DMS 273 treated with DMSO at 0.1 percent for 48 hours (cell line): ENCODE measurements around the gene MACROD1.

Source experiments
- DNase-seq: peaks from one replicate; lab custom pipeline; 2025; lab: John Stamatoyannopoulos, UW

The MACROD1 gene

DNA sequence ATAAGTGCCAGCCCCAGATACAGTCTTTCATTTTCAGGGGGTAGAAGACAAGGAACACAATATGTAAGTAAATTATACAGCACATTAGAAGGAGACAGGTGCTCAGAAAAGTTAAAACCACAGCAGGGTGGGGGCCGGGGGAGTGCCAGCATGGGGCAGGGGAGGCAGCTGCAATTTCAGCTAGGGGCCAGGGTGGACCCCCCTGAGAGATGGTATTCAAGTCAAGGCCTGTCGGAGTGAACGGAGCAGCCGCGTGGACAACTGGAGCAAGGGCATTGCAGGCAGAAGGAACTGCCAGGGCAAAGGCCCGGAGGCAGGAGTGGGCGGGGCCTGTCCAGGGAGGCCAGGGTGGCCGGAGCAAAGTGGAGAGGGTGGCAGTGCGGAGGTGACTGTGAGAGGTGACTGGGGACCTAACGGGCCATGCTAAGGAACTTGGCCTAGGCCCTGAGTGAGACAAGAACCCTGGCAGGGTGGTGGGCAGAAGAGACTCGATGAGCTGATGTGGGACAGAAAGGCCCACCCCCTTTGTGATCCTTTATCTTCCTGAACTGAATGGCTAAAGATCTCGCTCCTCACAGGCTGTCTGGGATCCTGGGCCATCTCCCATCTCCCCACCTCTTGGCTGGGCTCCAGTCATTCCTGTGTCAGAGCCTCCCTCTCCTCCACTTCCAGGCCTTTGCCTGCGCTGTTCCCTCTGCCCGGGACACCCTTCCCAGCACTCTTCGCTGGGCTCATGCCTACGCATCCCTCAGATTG is 152.6 kb downstream of the MACROD1 start:
- no peak for DNase-seq

DNA sequence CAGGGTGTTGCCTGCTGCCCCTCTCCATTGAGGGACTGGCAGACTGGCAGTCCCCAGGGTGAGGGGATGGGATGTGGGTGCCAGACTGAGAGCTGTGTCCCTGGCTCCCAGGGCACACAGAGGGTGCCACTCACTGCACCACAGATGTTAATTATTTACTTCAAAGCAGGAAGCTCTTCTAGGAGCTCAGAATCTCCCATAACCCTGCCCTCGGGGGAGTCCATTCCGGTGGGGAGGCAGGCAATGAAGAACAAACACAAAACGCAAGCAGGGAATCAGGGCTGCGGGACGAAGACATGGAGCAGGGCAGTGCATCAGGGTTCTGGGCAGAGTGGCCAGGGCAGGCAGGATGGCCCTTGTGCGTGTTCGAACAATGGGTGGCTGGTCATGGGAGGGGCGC is 154.5 kb downstream of the MACROD1 start:
- DNase-seq: no peak

DNA sequence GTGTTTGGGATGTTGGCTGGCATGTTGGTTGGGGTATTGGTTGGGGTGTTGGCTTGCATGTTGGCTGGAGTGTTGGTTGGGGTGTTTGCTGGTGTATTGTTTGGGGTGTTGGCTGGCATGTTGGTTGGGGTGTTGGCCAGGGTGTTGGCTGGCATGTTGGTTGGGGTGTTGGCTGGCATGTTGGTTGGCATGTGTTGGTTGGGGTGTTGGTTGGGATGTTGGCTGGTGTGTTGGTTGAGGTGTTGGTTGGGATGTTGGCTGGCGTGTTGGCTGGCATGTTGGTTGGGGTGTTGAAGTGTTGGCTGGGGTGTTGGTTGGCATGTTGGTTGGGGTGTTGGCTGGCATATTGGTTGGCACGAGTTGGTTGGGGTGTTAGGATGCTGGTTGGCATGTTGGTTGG is 155.1 kb downstream of the MACROD1 start:
- no peak for DNase-seq

DNA sequence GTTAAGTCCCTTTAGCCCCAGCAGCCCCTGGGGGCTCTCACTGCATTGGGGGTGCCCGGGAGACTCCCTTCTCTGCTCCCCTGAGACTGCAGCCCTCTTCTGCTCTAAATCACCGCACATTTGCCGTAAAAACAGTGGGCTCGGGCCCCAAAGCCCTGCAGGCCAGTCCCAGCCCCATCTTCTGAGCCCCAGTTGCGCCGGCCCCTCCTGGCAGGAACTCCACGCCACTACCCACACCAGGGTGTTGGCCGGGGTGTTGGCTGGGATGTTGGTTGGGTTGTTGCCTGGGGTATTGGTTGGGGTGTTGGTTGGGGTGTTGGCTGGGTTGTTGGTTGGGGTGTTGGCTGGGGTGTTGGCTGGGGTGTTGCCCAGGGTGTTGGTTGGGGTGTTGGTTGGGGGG is 156.2 kb downstream of the MACROD1 start:
- no peak for DNase-seq

DNA sequence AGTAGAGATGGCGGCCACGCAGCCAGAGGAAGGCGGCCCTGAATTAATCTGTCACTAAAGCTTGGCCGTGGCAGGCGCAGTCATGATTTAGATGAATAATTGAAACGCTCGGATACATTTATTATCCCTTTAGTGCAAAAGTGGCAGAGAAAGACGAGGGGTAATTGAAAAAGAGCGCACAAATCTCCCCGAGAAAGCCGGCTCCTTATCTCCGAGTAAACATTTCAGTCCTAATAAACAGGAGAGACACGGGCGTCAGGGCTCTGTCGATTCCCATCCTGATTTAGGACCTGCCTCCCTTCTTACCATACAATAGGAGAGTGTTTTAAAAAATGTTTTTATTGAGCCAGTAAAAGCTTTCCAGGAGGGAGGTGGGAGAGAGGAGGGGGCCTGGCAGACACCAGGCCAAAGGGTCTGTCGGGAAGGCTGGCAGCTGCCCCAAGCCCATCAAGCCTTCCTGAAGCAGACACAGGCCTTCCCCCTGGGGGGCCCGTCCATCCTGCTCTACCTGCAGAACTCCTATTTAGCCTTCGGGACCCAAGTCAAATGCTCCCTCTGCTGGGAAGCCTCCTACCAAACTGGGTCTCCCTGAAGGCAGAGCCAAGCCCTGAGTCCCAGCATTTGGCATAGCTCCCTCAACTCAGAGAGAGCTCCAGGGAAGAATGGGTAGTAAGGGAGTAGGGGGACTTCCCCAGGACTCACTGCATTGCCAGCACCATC is 156.8 kb downstream of the MACROD1 start:
- DNase-seq: no peak

DNA sequence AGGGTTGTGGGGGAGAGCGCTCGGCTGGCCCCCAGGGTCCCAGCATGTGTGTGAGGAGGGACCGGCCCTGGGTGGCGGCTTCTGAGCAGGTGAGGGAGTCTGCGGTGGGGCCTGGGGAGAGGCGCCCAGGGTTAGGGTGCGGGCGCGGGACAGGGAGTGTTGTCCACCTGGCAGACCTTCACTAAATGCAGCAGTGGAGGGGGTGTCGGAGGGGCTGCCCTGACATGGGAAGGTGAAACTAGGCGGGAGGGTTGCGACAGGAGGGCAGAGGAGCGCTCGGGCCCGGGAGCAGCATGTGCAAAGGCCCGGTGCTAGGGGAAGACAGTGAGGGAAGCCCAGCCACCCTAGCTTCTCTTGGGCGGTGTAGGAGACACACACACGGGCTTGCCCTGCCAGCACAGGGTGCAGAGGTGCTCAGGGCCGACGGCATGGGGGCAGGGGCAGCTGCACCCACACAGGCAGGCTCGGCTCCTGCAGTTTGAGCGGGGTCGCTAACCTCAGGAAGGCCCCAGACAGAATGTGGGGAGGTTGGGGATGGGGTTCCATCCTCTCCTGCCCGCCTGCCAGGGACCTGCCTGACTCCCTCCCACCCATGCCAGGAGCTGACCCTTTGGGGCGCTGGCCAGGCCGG is 157.5 kb downstream of the MACROD1 start:
- DNase-seq: no peak

DNA sequence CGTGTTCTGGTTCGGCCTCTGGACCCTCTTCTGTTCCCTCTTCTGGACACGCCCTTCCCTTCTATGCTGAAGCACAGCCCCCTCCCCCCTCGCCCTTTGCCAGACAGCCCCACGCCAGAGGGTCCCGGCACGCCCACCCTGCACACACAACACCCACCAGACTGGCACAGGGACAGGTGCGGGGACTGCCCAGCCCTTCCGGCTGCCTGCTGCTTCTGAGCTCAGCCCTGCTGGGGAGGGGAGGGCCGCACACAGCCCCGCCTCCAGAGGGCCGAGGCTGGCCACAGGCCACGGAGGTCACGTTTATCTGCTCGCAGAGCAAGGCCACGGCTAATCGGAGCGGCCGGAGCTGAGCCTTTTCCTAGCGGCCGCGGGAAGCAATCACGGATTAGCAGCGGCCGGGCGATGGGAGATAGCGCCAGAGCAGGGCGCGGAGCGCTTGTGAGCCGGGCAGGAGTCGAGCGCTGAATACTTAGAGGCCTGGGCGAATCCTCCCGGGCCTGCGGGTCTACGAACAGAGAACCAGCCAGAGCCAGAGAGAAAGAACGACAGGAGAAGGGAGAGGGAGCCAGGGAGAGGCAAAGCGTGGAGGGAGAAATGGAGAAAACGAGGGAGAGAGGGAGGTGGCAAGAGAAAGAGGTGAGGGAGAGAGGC is 158.2 kb downstream of the MACROD1 start:
- DNase-seq: no peak

DNA sequence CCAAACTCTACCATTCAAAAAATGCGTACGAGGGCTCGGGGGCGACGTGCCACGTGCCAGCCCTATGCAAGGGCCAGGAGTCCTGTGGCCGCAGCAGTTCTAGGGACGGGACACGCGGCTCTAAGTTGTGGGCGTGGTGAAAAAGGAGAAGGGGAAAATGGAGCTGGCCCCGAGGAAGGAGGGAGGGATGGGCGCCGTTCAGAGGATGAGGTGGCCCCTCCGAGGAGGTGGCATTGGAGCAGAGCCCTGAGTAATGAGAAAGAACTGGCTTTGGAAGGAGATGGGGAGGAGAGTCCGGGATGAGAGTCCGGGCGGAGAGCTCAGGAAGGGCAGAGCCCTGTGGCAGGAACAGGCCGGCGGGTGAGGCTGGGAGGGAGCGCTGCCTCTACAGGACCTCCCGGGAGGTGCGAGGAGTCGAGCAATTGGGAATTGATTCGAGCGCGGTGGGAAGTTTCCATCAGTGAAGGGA is 158.7 kb downstream of the MACROD1 start:
- no peak for DNase-seq

DNA sequence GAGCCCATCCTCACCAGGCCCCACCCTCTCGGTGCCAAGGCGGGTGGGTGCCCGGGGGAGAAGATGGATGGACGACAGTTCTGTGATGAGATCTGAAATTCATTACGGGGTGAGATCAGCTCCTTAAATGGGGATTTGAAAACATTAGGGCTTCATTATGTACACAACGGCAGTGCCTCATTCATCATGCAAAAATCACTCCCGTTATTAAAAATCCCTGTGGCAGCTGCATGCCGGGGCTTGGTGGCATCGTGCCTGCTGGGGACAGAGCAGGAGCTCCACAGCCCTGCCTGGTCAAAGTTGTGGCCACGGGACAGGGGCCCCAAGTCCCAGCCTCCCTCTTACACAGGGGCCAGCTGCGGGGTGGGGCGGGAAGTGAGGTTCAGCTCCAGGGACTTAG is 159.5 kb downstream of the MACROD1 start:
- DNase-seq: no peak

DNA sequence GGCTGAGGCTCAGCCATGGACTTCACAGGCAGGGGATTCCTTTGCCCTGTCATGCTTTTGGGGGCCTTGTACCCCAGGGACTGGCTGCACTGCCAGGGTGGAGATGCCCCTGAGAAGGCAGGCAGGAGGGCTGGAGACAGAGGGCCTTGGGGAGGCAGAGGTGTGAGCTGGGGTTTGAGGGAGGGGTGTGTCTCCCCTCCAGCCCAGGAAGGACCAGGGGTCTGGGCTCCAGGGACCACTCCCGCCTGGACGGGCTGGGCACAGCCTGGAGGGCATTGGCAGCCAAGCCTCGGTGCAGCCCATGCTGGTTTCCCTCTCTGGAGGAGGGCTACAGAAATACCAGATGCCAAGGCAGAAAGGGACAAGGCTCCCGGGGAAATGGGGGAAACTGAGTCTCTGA is 160.2 kb downstream of the MACROD1 start:
- DNase-seq: no peak

DNA sequence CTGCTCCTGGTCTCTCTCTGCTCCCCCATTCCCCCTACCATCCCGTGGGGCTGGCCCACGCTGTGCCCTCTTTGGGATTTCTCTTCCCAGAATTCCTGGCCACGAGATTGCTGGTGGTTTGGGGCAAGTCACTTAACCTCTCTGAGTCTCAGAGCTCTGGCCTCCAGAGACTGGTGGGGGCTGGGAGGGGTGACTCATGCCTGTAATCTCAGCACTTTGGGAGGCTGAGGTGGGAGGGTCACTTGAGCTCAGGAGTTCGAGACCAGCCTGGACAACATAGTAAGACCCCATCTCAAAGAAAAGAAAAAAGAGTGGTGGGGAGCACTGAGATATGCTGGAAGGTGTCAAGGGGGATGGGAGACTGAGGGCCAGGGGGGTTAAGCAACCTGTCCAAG is 161.3 kb downstream of the MACROD1 start:
- DNase-seq: no peak

DNA sequence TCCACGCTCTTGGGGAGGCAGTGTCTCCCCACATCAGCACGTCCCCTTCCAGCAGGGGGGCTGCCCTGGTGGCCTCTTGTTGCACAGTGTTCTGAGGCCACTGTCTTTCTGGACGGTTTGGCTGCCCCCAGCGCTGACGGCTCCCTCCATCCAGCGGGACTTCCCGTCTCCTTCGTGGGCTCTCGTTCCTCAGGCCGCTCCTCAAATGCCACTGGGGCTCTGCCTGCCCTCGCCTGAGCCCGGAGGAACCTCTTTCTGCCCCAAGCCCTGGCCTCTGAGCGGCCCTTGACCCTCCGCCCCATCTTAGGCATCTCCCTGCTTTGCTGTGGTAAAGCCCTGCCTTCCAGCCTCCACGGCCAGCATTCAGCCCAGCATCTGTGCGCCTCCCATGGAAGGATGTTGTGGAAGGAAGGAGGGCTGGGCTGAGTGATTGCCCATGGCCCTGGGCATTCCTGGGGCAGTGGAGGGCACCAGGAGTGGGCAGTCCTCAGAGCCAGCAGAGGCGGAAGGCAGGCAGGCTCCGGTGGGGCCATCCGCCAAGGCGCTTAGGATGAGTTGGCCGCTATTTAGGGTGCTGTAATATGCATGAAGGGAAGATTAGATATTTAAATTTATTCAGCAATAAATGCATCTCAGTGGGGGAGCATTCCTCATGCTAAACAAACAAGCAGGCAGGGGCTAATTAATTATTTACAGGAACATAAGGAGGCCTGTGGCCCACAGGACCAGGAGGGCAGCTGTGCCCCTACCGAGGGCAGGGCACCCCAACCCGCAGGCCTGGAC is 161.9 kb downstream of the MACROD1 start:
- no peak for DNase-seq

DNA sequence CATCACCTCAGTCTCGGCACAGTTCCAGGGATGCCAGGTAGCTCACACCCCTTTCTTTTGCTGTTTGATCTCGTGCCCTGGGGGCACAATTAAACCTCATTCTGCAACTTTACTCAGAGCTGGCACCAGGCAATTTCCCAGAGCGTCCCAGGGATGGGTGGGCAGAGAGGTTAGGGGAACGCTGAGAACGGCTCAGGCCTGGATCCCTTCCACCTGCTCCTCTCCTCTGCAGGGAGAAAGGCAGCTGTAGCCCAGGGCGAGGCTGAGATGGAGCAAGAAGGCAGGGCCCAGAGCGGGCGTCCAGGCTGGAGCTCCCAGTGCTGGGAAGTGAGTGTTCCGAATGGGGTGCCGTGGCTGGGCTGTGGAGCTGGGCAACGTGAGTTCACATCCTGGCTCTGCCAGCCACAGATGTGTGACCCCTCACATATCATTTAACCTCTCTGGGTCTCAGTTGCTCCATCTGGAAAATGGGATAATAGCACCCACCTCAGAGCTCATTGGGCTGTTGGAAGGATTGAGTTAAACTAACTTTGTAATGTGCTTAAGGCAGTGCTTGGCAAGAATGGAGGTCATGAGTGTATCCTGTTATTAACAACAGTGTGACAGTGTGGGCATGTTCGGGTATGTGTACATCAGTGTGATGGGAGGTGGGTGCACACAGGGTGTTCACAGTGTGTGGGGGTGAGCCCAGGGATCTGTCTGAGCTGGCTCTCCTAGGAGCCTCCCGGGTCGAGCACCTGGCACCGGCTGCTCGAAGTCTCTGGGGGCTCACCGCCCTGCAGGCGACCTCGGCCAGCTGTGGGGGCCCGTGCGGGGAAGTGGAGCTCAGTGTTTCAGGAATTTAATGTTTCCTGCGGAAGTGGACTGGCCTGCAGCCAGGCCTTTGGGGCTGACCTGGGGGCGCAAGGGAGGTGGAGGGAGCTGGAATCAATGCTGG is 164.2 kb downstream of the MACROD1 start:
- DNase-seq: no peak

DNA sequence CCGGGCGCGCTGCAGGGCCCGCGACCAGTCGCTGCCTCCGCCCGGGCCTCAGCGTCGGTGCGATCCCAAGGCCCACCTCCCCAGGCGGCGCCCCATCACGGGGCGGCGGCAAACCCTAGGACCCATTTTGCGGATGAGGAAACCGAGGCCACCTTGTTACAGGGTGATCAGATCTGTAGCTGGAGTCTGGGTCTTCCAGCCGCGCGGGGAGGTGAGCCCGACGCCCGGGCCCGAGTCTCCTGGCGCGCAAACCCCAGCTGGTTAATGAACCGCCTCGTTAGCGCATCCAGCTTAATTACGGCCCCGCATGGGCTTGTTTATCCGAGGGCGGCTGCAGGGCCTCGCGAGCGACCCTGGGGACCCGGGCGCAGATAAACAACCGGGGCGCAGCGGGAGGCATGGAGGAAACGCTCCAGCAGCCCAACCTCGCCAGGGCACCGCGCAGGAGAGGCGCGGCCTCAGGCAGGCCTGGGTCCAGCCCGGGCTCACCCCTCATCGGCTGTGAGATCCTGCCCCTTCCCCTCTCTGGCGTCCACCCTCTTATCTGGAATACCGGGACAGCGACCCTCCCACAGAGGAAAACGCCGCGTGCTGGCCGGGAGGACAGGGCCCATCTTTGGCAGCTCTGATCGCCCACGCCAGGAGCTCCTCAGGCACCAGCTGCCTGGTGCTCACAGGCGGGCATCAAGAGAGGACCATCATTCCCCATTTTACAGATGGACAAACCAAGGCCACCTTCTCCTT is 165.0 kb downstream of the MACROD1 start:
- DNase-seq: no peak

DNA sequence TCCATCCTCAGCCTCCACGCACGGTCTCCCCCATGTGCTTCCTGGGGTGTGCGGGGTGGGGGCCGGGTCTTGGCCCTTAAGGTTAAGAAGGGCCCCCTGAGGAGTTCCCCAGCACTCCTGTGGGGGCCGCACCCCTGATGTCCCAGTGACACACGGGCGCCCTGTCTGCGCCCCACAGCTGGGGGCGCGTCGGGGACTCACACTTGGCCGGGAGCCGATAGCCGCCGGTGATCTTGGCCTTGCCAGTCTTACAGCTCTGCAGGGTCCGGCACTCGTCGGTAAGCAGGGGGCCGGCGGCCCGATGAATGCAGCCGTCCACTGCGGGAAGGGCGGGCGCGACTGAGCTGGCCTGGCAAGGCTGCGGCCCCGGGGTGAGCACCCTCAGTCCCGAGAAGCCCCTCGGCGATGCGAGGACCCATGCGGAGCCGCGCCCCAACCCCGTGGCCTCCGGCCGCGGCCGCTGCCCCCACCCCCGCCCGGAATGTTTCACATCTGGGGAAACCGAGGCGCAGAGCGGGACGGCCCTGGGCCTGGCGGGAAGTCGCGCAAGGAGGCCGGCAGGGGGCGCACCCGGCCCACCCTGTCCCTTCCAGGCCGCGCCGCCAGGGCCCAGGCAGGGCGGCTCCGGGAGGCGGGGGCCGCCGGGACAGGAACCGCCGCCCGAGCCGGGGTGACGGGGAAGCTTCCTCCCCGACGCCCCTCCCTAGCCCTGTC is 165.7 kb downstream of the MACROD1 start:
- no peak for DNase-seq

DNA sequence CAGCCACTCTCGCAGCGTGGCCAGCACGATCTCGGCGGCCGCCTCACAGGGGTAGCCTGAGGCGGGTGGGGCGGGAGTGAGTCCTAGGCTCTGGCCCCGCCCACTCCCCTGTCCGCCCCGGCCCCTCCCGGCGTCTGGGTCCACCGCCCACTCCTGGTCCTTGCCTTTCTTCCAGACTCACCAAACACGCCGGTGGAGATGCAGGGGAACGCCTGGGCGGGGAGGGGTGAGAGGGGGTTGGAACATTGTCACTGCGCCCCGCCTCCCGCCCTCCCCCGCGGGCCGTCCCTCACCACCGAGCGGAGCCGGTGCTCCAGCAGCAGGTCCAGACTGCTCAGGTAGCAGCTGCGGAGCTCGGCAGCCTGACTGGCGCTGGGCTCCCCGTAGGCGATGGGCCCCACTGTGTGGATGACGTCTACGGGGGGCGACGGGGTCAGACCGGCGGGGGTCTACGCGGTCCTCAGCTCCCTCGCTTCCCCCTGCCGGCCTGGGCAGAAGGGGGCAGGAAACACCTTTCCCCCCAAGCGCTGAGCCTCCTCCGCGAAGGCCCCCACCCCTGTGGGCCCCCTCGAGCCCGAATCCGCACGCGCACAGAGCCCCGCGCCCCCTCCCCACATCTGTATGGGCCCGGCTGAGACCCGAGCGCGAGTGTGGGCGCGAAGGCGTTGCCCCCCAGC is 166.4 kb downstream of the MACROD1 start:
- DNase-seq: no peak

DNA sequence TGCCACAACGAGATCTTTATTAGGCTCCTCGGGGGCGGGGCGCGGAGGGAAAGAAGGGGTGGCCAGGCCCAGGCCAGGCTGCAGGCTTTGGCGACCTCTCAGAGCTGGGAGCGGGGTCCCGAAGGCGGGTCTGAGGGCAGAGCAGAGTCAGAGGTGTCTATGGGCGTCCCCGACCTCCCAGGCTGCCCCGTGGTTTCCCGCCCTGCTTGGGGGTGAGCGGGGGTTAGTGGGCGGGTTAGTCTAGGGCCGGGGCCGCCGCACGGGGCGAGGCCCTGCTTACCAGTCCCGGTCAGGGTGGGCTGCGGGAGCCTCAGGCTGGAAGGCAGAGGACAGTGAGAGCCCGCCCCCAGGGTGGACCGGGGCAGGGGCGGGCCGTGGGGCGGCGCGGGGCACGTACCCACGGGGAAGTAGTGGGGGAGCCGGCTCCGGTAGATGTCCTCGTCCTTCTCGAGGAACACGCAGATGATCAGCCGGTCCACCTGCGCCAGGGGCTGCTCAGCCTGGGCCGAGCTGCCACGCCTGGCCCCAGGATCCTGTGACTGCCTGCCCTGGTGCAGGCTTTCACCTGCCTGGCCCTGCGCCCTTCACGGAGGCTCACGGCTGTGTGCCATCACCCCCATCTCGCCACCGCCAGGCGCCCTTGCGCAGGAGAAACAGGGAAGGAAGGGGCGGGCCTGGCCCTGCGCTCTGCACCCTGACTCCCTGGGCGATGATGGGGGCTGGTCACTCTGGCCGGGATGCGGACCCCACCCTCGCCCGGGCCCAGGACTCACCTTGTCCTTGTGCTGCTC is 167.2 kb downstream of the MACROD1 start:
- no peak for DNase-seq

DNA sequence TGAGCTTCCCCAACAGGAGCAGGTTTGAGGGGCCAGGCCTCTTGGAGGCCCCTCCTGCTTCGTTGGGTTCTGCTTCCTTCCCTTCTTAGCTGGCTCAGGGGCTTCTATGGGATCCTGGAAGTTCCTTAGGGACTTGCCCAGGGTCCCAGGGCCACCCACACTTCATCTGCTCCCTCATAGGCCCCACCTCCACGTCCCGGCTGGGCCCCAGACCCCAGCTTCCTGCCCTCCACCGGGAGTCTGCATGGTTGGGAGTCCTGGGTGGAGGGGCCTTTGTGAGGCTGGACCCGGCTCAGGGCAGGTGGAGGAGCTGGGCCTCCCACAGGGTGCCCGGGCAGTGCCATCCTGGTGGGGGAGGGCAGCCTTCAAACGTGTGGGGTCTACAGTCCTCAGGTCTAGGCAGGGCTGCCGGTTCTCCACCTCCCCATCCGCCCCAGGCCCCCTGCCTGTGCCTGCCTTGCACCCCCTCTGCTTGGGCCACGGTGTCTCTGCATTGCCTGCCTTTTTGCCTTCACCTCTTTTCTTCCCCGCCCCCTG is 168.0 kb downstream of the MACROD1 start:
- no peak for DNase-seq
